Measurements from ENCODE around the gene DHRS3.

Gene DHRS3

DNA sequence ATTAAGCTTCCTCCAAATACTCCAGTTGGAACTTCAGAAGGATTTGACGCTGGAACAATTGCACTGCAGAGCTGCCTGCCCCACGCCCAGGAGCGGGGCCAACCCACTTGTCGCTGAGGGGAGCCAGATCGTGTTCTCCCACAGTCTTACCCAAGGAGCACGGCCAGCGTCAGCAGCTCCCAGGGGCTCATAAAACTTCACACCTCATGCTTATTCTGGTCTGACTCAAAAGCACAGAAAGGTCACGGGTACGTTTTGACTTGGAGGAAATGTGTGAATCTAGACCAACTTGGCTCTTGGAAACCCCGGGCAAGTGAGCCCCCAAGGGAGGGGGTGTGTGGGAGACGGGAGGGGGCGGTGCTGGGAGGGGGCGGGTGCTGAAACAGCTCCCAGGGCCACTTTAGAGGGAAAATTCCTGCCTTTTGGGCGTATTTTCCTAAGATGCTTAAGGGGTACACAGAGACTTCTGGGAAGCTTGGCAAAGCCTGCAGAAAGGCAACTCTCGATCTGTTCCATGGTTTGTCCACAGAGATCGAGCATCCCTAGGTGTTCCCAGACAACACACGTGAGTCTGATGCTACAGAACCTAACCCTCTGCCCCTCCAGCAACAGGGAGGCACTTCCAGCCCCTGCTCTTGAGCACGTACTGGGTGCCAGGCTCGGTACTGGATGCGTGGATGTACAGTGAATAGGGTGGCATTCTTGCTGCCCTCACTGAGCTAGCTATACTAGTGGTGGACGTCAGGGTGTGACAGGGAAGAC is 98.9 kb downstream of the DHRS3 start:
- no peak for DNase-seq (ENCODE audit: low read depth in 2 of 2)

Data from stimulated activated CD8-positive, alpha-beta memory T cell treated with anti-CD3 and anti-CD28 coated beads, Interleukin-2, amount 100 ng/mL, for 1 hour (primary cell).